LoVo (cell line): ENCODE measurements around the gene UMODL1.
"Not testable (repeated sequence)": the region's sequence is repeated elsewhere in the genome, so short reads cannot be mapped to it uniquely, and the experiment has no call there.

Source experiments
- DNase-seq: peaks from one replicate; pipeline ENCODE4 v3.0.0-alpha.2; 2016; ENCODE audit warnings: low spot score

The UMODL1 gene

GRCh38 chr21:42115136-42115683 lies 44.1 kb downstream of the UMODL1 start:
- DNase-seq = no peak

- DNase-seq = not testable (repeated sequence)
These were observed 45.4 kb downstream of the UMODL1 start for GRCh38 chr21:42116551-42116950.

- DNase-seq = peak; percentile 61
These were observed 46.3 kb downstream of the UMODL1 start for GRCh38 chr21:42117229-42117966.

GRCh38 chr21:42117967-42118780 lies 47.1 kb downstream of the UMODL1 start:
- DNase-seq = no peak

- DNase-seq = no peak
These were observed 47.8 kb downstream of the UMODL1 start for GRCh38 chr21:42118901-42119300.

- no peak for DNase-seq
These were observed 49.2 kb downstream of the UMODL1 start for GRCh38 chr21:42120101-42120902.

GRCh38 chr21:42120903-42121535 lies 49.9 kb downstream of the UMODL1 start:
- DNase-seq = no peak

- no peak for DNase-seq
These were observed 50.7 kb downstream of the UMODL1 start for GRCh38 chr21:42121794-42122193.

GRCh38 chr21:42122398-42122797 lies 51.3 kb downstream of the UMODL1 start:
- DNase-seq = no peak

GRCh38 chr21:42122808-42123207 lies 51.7 kb downstream of the UMODL1 start:
- DNase-seq = no peak

GRCh38 chr21:42123219-42123908 lies 52.2 kb downstream of the UMODL1 start:
- DNase-seq = no peak

- DNase-seq = no peak
These were observed 53.0 kb downstream of the UMODL1 start for GRCh38 chr21:42124081-42124480.

- DNase-seq = no peak
These were observed 53.9 kb downstream of the UMODL1 start for GRCh38 chr21:42124826-42125570.

GRCh38 chr21:42125571-42126544 lies 54.7 kb downstream of the UMODL1 start:
- DNase-seq = no peak

GRCh38 chr21:42127164-42128150 lies 56.3 kb downstream of the UMODL1 start:
- no peak for DNase-seq

GRCh38 chr21:42129300-42130266 lies 58.5 kb downstream of the UMODL1 start:
- no peak for DNase-seq

- DNase-seq = no peak
These were observed 59.3 kb downstream of the UMODL1 start for GRCh38 chr21:42130441-42130840.
